CD14-positive monocyte (primary cell): ENCODE results near the gene AURKA. TPM values are rescaled to one million over a fixed set of nuclear protein-coding genes. Genes with fewer than 3 reads are reported as not detected.
A peak's percentile ranks its signal among the peaks of the same experiment; 100 is the strongest.

Source experiments
- DNase-seq, 3 donors: peaks; one replicate each; pipeline ENCODE4 v3.0.0-alpha.2; 2011 to 2022
- H2AFZ ChIP-seq: 2 replicates; pipeline ENCODE4 v1.6.0; 2012; ENCODE audit warnings: mild to moderate bottlenecking, low read depth, low read length, inconsistent platforms; ENCODE audit not compliant: insufficient read depth, poor library complexity, severe bottlenecking
- H3K27ac ChIP-seq, 2 donors: 1 replicate in 1 of 2; 2 replicates in 1 of 2; pipeline ENCODE4 v1.5.1; 2012 to 2013; ENCODE audit warnings: low read length in 2 of 2, control low read depth in 1 of 2, inconsistent platforms in 1 of 2, low read depth in 1 of 2, mild to moderate bottlenecking in 1 of 2
- H3K27me3 ChIP-seq, 2 donors: one replicate each; pipeline versions ENCODE4 v1.6.0 to v1.6.1; 2011 to 2013; ENCODE audit warnings: low read length in 2 of 2; ENCODE audit not compliant: control insufficient read depth in 2 of 2, insufficient read depth in 2 of 2
- H3K36me3 ChIP-seq, 2 donors: replicated peaks in 1 of 2; 1 replicate in 1 of 2; 2 replicates in 1 of 2; pipeline versions ENCODE4 v1.5.1 to v1.6.1; 2012 to 2013; ENCODE audit warnings: low read length in 2 of 2, control low read depth in 1 of 2, inconsistent platforms in 1 of 2, mild to moderate bottlenecking in 1 of 2; ENCODE audit not compliant: insufficient read depth in 2 of 2, control insufficient read depth in 1 of 2
- H3K4me1 ChIP-seq, 2 donors: 1 replicate in 1 of 2; 2 replicates in 1 of 2; pipeline versions ENCODE4 v1.5.1 to v1.6.1; 2012 to 2013; ENCODE audit warnings: low read length in 2 of 2, control low read depth in 1 of 2, inconsistent platforms in 1 of 2, mild to moderate bottlenecking in 1 of 2, moderate library complexity in 1 of 2; ENCODE audit not compliant: insufficient read depth in 2 of 2, control insufficient read depth in 1 of 2
- H3K4me2 ChIP-seq: replicated peaks from 2 replicates; pipeline ENCODE3; 2012; ENCODE audit warnings: low read length, moderate library complexity, mild to moderate bottlenecking; ENCODE audit not compliant: poor library complexity, severe bottlenecking; ENCODE audit errors: extremely low read depth
- H3K4me3 ChIP-seq, 3 experiments: fragments of 200-600 bp in 1 of 3; sonication (generic) in 1 of 3; replicated peaks in 1 of 3; 1 replicate in 2 of 3; 2 replicates in 1 of 3; pipeline ENCODE4 v1.5.1; 2011 to 2013; ENCODE audit warnings: low read length in 3 of 3, mild to moderate bottlenecking in 3 of 3, control low read depth in 2 of 3, low read depth in 2 of 3, inconsistent platforms in 1 of 3, moderate library complexity in 1 of 3
- H3K79me2 ChIP-seq: 2 replicates; pipeline ENCODE4 v1.6.0; 2012; ENCODE audit warnings: mild to moderate bottlenecking, control low read depth, inconsistent platforms, low read length, moderate library complexity; ENCODE audit not compliant: insufficient read depth
- H3K9ac ChIP-seq: 2 replicates; pipeline ENCODE4 v1.6.0; 2017; ENCODE audit warnings: low read length, mild to moderate bottlenecking; ENCODE audit not compliant: insufficient read depth, poor library complexity, severe bottlenecking
- H3K9me3 ChIP-seq, 2 donors: replicated peaks in 1 of 2; 1 replicate in 1 of 2; 2 replicates in 1 of 2; pipeline versions ENCODE4 v1.5.1 to v1.6.1; 2012 to 2013; ENCODE audit warnings: low read length in 2 of 2, control low read depth in 1 of 2; ENCODE audit not compliant: control insufficient read depth in 1 of 2, insufficient read depth in 1 of 2
- H4K20me1 ChIP-seq: 2 replicates; pipeline ENCODE4 v1.6.0; 2012; ENCODE audit warnings: mild to moderate bottlenecking, low read length, control low read depth, moderate library complexity; ENCODE audit not compliant: insufficient read depth
- H3K27ac Mint-ChIP-seq, 7 donors: one replicate each; pipeline ENCODE4 v1.8.0; 2020; ENCODE audit warnings: mild to moderate bottlenecking in 7 of 7, mixed read lengths in 7 of 7, moderate library complexity in 6 of 7, inconsistent platforms in 2 of 7
- H3K27me3 Mint-ChIP-seq, 3 donors: one replicate each; pipeline ENCODE4 v1.8.0; 2021 to 2022; ENCODE audit warnings: low read depth in 3 of 3, mild to moderate bottlenecking in 3 of 3, mixed read lengths in 3 of 3, moderate library complexity in 3 of 3, inconsistent platforms in 1 of 3
- H3K36me3 Mint-ChIP-seq, 2 donors: one replicate each; pipeline ENCODE4 v1.8.0; 2020; ENCODE audit warnings: mixed read lengths in 2 of 2, inconsistent platforms in 1 of 2, mild to moderate bottlenecking in 1 of 2
- H3K4me1 Mint-ChIP-seq: one replicate; pipeline ENCODE4 v1.8.0; 2020; ENCODE audit warnings: mild to moderate bottlenecking, mixed read lengths
- H3K4me3 Mint-ChIP-seq, 2 donors: one replicate each; pipeline ENCODE4 v1.8.0; 2020; ENCODE audit warnings: mild to moderate bottlenecking in 2 of 2, mixed read lengths in 2 of 2, moderate library complexity in 1 of 2
- H3K9me3 Mint-ChIP-seq, 7 donors: one replicate each; pipeline ENCODE4 v1.8.0; 2020 to 2022; ENCODE audit warnings: mixed read lengths in 7 of 7, mild to moderate bottlenecking in 6 of 7, moderate library complexity in 6 of 7, inconsistent platforms in 2 of 7
- WGBS: methylation state at CpG from one replicate; pipeline ENCODE4 v1.1.5; 2013; ENCODE audit warnings: missing lambda C conversion rate; ENCODE audit not compliant: insufficient coverage; 5-methylcytosine and 5-hydroxymethylcytosine counted together
- intact Hi-C, 2 donors: fragments of 100-400 bp; cut with micrococcal nuclease; formaldehyde crosslinking; loops; one replicate each; pipeline versions ENCODE4 v1.15.0 to v1.15.1; 2023
- polyA plus RNA-seq, 3 donors: library from polyadenylated mRNA; depleted of rRNA in 1 of 3; unstranded in 2 of 3; stranded (reverse) in 1 of 3; fragments of 300-500 nt in 2 of 3; fragments of >200 nt in 1 of 3; fragmentation: Illumina TruSeq in 2 of 3; gene quantifications; 1 replicate in 2 of 3; 2 replicates in 1 of 3; pipeline ENCODE4 v1.2.3, GENCODE V29; 2012 to 2021
- TF ChIP-seq, protein P1 (sequence below): fragments of 200-600 bp; IDR thresholded peaks from one replicate; pipeline ENCODE4 v1.8.0; 2022; ENCODE audit warnings: antibody characterized with exemption, mild to moderate bottlenecking

Gene AURKA
- polyA plus RNA-seq, 3 donors, result 1.4 to 1.7 (median 1.5) TPM

DNA sequence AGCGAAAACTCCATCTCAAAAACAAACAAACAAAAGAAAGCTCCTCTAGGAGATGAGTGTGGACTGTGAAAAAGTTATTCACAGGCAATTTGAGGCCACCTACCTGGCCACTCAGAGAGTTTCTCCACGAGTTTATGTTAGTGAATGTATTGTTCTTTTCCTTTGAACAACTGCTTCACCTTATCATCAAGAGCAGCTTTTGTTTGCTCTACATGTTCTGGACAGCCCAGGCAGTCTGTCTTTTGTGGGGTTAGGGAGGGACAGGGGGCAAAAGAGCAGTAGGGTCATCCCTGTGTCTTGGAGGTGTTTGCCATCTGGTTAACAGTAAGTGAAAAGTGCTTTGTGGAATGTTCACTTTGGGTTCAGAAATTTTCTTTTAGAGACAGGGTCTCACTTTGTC lies 28.0 kb upstream of the AURKA start:
- Histone ChIP-seq H3K9ac (no peak overlapping the region), H3K27me3 (peaks cover 2% of the 10 kb centered on the region in 2 donors), H4K20me1 (no peaks in the 10 kb centered on the region), H3K36me3 (no peaks in the 10 kb centered on the region), H3K9me3 (no peaks in the 10 kb centered on the region), H3K4me1 (peaks cover 78 to 86% of the 10 kb centered on the region in 2 donors), H3K79me2 (peaks cover 5% of the 10 kb centered on the region), H3K4me2 (no peak overlapping the region), H2AFZ (no peak overlapping the region), H3K27ac (no peak overlapping the region), H3K4me3 (no peak overlapping the region)
- H3K4me1 Mint-ChIP-seq, result peaks cover 81% of the 10 kb centered on the region
- DNase-seq, result no peak
- H3K27ac Mint-ChIP-seq, result peak overlapping the region in 6 of 7 donors; percentile 10 to 98 (median 92)
- H3K9me3 Mint-ChIP-seq, result no peaks in the 10 kb centered on the region
- TF ChIP-seq, protein P1, sequence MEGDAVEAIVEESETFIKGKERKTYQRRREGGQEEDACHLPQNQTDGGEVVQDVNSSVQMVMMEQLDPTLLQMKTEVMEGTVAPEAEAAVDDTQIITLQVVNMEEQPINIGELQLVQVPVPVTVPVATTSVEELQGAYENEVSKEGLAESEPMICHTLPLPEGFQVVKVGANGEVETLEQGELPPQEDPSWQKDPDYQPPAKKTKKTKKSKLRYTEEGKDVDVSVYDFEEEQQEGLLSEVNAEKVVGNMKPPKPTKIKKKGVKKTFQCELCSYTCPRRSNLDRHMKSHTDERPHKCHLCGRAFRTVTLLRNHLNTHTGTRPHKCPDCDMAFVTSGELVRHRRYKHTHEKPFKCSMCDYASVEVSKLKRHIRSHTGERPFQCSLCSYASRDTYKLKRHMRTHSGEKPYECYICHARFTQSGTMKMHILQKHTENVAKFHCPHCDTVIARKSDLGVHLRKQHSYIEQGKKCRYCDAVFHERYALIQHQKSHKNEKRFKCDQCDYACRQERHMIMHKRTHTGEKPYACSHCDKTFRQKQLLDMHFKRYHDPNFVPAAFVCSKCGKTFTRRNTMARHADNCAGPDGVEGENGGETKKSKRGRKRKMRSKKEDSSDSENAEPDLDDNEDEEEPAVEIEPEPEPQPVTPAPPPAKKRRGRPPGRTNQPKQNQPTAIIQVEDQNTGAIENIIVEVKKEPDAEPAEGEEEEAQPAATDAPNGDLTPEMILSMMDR, result no peak
- WGBS, result no CpG with 5 or more reads among the region's 2 CpGs
- peaks cover 7 to 18% (median 7%) of the 10 kb centered on the region in 3 donors for H3K27me3 Mint-ChIP-seq
- intact Hi-C loops, result loop anchor here (5.0 kb wide), 2 partner anchors 42 to 47 kb away; partner anchors contain the start of gene RTF2 (in 1 of the 2)
- no peak overlapping the region for H3K4me3 Mint-ChIP-seq
- peaks cover 33 to 37% of the 10 kb centered on the region in 2 donors for H3K36me3 Mint-ChIP-seq

DNA sequence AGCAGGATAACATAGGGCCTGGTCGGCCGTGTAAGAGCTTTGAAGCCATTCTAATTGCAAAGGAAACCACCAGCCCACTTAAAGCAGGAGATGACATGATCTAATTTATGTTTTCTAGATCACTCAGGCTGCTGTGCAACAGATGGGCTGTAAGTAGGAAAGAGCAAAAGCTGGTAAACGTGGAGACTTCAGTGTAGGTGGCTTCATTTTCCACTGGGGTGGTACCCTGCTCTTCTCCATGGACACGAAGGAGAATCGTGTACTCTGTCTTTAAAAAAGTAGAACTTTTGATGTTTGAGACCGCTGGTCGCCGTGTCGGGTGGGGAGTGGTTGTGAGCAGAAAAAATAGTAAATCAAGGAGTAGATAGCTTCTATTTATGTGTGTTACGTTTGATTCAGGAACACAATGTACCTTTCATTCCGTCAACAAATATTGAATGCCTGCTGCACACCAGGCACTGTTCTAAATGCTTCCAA lies 26.4 kb upstream of the AURKA start:
- Mint-ChIP-seq H3K36me3 (peaks cover 34 to 38% of the 10 kb centered on the region in 2 donors), H3K27ac (peak overlapping the region; percentile 90 to 98 (median 93)), H3K9me3 (no peaks in the 10 kb centered on the region), H3K27me3 (peaks cover 1 to 15% (median 2%) of the 10 kb centered on the region in 3 donors), H3K4me3 (peak overlapping the region; percentile 43 to 73), H3K4me1 (peaks cover 76% of the 10 kb centered on the region)
- H3K27ac ChIP-seq, result peak overlapping the region; percentile 62 to 81
- H3K9ac ChIP-seq, result no peak overlapping the region
- no peaks in the 10 kb centered on the region for H3K9me3 ChIP-seq
- no peaks in the 10 kb centered on the region for H4K20me1 ChIP-seq
- WGBS, result 20% methylated on average over 5 of the region's 11 CpGs
- peaks cover 19% of the 10 kb centered on the region for H3K79me2 ChIP-seq
- H3K4me2 ChIP-seq, result peak overlapping the region; percentile 40
- H3K36me3 ChIP-seq, result no peaks in the 10 kb centered on the region
- intact Hi-C loops, result no loop called here
- peak overlapping the region in 1 of 3 experiments; percentile 31 for H3K4me3 ChIP-seq
- TF ChIP-seq, protein P1, result no peak
- no peak for DNase-seq
- no peaks in the 10 kb centered on the region for H3K27me3 ChIP-seq
- peaks cover 69 to 79% of the 10 kb centered on the region in 2 donors for H3K4me1 ChIP-seq
- H2AFZ ChIP-seq, result no peak overlapping the region
